Activated CD8-positive, alpha-beta T cell treated with anti-CD3 and anti-CD28 coated beads for 36 hours (primary cell): ENCODE data around the gene FAM83F. TPM values are rescaled to one million over a fixed set of nuclear protein-coding genes. Genes with fewer than 3 reads are reported as not detected.
A peak's percentile ranks its signal among the peaks of the same experiment; 100 is the strongest.

Source experiments
- ATAC-seq: fragments of 200-7000 bp; cut with Tn5 transposase; one replicate; pipeline ENCODE4 v1.10.0; 2021; ENCODE audit warnings: mild to moderate bottlenecking, moderate library complexity
- CTCF ChIA-PET: fragments of 350-600 bp; sonication (Branson Sonifier 250); formaldehyde crosslinking; loops from one replicate; lab custom pipeline; 2021; ENCODE audit warnings: antibody characterized with exemption; lab: Charles Lee
- POLR2A ChIA-PET: fragments of 350-600 bp; sonication (Branson Sonifier 250); formaldehyde crosslinking; loops from one replicate; lab custom pipeline; 2021; ENCODE audit warnings: antibody characterized with exemption; lab: Charles Lee
- DNase-seq: peaks from one replicate; pipeline ENCODE4 v3.0.0-alpha.2; 2020
- H3K27ac Mint-ChIP-seq: one replicate; pipeline ENCODE4 v1.8.0; 2021; ENCODE audit warnings: mild to moderate bottlenecking, mixed read lengths
- H3K27me3 Mint-ChIP-seq: one replicate; pipeline ENCODE4 v1.8.0; 2021; ENCODE audit warnings: mixed read lengths
- H3K36me3 Mint-ChIP-seq: one replicate; pipeline ENCODE4 v1.8.0; 2021; ENCODE audit warnings: low read depth, mixed read lengths
- H3K4me1 Mint-ChIP-seq: one replicate; pipeline ENCODE4 v1.8.0; 2021; ENCODE audit warnings: low read depth, mixed read lengths
- H3K4me3 Mint-ChIP-seq: one replicate; pipeline ENCODE4 v1.8.0; 2021; ENCODE audit warnings: mild to moderate bottlenecking, moderate library complexity, mixed read lengths
- H3K9me3 Mint-ChIP-seq: one replicate; pipeline ENCODE4 v1.8.0; 2021; ENCODE audit warnings: mixed read lengths
- intact Hi-C: fragments of 100-400 bp; cut with micrococcal nuclease; formaldehyde crosslinking; loops from one replicate; pipeline ENCODE4 v1.10.0; 2022
- total RNA-seq, 2 experiments: library from RNA; stranded (reverse); gene quantifications; one replicate each; pipeline ENCODE4 v1.2.3, GENCODE V29; 2021
- TF ChIP-seq, protein P1 (sequence below): fragments of 200-600 bp; IDR thresholded peaks from one replicate; pipeline ENCODE4 v1.8.0; 2022; ENCODE audit warnings: antibody characterized with exemption, mild to moderate bottlenecking

FAM83F gene
- total RNA-seq, 2 experiments from 2014 or later, result 1.5 to 2.0 TPM

DNA sequence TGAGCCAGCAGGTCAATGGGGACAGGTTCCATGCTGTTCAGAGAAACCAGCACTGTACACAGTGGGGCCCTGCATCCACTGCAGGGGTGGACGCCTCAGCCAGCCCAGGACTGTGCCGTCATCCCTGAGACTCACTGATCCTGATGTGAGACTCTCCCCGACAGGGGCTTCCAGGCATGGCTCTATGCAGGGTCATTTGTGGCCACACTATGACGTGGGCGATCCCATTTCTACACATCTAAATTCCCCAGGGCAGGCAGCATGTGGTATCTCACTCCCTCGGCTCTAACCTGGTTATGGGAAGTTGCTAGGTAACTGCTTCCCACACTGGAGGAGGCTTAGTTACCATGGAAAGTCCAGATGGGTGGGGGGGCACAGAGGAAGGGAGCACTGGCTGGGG lies 14.2 kb upstream of the FAM83F start:
- no peaks in the 10 kb centered on the region for H3K27me3 Mint-ChIP-seq
- H3K4me1 Mint-ChIP-seq, result peaks cover 38% of the 10 kb centered on the region
- DNase-seq, result no peak
- no peak for ATAC-seq
- CTCF ChIA-PET, result no interaction called here
- H3K27ac Mint-ChIP-seq, result no peak overlapping the region
- H3K36me3 Mint-ChIP-seq, result peaks cover 12% of the 10 kb centered on the region
- TF ChIP-seq, protein P1, sequence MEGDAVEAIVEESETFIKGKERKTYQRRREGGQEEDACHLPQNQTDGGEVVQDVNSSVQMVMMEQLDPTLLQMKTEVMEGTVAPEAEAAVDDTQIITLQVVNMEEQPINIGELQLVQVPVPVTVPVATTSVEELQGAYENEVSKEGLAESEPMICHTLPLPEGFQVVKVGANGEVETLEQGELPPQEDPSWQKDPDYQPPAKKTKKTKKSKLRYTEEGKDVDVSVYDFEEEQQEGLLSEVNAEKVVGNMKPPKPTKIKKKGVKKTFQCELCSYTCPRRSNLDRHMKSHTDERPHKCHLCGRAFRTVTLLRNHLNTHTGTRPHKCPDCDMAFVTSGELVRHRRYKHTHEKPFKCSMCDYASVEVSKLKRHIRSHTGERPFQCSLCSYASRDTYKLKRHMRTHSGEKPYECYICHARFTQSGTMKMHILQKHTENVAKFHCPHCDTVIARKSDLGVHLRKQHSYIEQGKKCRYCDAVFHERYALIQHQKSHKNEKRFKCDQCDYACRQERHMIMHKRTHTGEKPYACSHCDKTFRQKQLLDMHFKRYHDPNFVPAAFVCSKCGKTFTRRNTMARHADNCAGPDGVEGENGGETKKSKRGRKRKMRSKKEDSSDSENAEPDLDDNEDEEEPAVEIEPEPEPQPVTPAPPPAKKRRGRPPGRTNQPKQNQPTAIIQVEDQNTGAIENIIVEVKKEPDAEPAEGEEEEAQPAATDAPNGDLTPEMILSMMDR, result no peak
- intact Hi-C loops, result no loop called here
- H3K4me3 Mint-ChIP-seq, result no peak overlapping the region
- POLR2A ChIA-PET, result interaction anchor here (1.8 kb wide), 1 partner anchor 13 kb away, joined by 7 read pairs; no protein-coding TSS in a partner anchor
- peaks cover 3% of the 10 kb centered on the region for H3K9me3 Mint-ChIP-seq

DNA sequence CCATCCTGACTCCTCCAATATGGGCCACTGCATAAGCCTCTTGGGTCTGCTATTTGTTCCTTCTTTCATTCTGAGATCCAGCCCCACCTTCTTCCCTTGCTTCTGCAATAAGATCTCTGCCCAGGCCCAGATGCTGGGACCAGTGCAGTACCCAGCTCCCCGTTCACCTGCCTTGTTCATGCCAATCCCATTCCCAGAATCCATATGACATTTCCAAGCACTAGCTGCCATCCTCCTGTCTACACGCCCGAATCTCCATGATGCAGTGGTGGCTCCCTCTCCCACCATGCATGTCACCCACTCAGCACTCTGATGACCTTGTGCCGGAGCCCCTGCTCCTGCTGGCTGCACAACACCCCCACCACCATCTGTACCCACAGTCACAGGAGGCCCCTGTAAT lies 11.4 kb upstream of the FAM83F start:
- CTCF ChIA-PET, result interaction anchor here (1.2 to 1.5 kb wide), 3 partner anchors 16 to 449 kb away, joined by 3 to 4 read pairs (median 4); no protein-coding TSS in a partner anchor

DNA sequence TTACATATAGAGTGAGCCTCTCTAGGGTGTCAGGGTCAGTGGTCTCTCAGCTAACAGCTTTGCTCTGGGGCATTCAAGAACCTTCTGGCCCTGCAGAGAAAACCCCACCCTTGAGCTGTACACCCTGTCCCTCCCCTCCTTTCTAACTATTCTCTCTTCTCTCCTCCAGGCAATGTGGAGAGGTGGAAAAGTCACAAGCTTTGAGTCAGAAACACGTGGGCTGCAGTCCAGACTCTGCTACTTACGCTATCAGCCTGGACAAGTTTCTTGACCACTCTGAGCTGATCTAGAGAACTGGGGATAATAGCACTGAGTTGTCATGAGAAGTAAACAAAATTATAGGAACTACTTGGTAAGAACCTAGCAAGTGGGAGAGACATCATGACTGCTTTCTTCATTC lies 10.7 kb upstream of the FAM83F start:
- Mint-ChIP-seq H3K36me3 (no peaks in the 10 kb centered on the region), H3K4me1 (peaks cover 38% of the 10 kb centered on the region), H3K9me3 (peaks cover 2% of the 10 kb centered on the region), H3K4me3 (no peak overlapping the region), H3K27ac (no peak overlapping the region), H3K27me3 (peaks cover 4% of the 10 kb centered on the region)
- TF ChIP-seq, protein P1, result no peak
- ChIA-PET CTCF (interaction anchor here (0.6 to 1.5 kb wide), 5 partner anchors 15 to 455 kb away, joined by 3 to 4 read pairs (median 3); no protein-coding TSS in a partner anchor), POLR2A (interaction anchor here (1.1 to 2.7 kb wide), 4 partner anchors 10 to 34 kb away, joined by 3 to 16 read pairs (median 4); partner anchors contain the start of gene FAM83F)
- ATAC-seq (no peak), DNase-seq (no peak)
- intact Hi-C loops, result no loop called here

More for the DNA sequence above, 11.4 kb upstream of the FAM83F start:
- Mint-ChIP-seq H3K27ac (no peak overlapping the region), H3K36me3 (no peaks in the 10 kb centered on the region), H3K27me3 (no peaks in the 10 kb centered on the region), H3K4me1 (peaks cover 42% of the 10 kb centered on the region), H3K9me3 (peaks cover 3% of the 10 kb centered on the region), H3K4me3 (no peak overlapping the region)
- POLR2A ChIA-PET, result interaction anchor here (1.1 to 2.7 kb wide), 3 partner anchors 10 to 24 kb away, joined by 3 to 16 read pairs (median 4); partner anchors contain the start of gene FAM83F
- intact Hi-C loops, result no loop called here
- TF ChIP-seq, protein P1, result no peak
- ATAC-seq, result no peak
- no peak for DNase-seq

DNA sequence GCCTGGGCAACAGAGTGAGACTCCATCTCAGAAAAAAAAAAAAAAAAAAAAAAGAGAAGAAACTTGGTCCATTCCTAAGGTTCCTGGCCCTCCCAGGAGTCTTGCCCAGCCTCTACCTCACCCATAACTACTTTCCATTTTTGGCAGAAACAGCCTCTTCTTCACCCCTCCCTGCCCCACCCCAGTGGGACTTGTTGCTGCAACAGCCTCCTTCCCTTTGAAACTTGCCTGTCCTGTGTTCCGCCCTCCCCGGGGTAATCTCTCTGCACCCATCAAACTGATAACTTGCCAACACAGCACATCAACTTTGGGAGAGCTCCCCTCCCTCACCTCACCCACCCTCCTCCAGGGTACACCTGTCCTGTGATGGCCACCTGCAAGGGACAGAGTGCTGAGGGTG lies 10.0 kb upstream of the FAM83F start:
- ChIA-PET POLR2A (interaction anchor here (1.1 to 2.7 kb wide), 5 partner anchors 9 to 37 kb away, joined by 3 to 16 read pairs (median 3); partner anchors contain the start of gene FAM83F), CTCF (interaction anchor here (0.6 to 2.2 kb wide), 6 partner anchors 9 to 456 kb away, joined by 3 to 5 read pairs (median 3); no protein-coding TSS in a partner anchor)
- Mint-ChIP-seq H3K27me3 (peaks cover 4% of the 10 kb centered on the region), H3K9me3 (no peaks in the 10 kb centered on the region), H3K27ac (no peak overlapping the region), H3K4me1 (peaks cover 31% of the 10 kb centered on the region), H3K4me3 (no peak overlapping the region), H3K36me3 (no peaks in the 10 kb centered on the region)
- TF ChIP-seq, protein P1, result no peak
- DNase-seq, result no peak
- intact Hi-C loops, result no loop called here
- no peak for ATAC-seq

DNA sequence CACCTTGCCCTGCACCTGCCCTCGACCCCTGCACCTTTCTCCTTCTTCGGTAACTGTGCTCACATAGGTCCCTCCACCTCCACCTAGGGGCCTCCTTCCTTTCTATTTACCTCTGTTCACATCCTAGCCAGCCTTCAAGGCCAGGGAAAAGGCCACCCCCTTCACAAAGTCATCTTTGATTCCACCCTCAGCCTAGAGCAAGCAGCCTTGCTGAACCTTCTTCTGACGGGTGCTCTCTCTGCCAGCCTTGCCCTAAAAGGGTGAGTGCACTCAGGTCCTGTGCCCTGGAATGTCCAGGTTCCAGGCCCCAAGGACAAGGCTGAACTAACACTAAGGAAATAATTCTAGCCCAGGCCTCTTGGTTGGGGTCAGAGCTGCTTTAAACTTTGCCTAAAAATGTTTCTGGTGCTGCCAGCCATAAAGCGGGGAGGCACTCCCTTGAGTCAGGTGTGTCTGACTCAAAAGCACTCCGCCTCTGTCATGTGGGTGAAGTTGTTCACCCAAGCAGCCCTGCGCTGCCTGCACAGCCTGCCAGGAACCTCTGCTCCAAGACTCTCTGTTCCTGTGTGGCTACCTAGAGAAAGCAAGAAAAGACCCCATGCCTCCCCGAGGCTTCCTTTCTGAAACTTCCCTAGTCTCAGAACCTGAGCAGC lies 9.2 kb upstream of the FAM83F start:
- no peaks in the 10 kb centered on the region for H3K9me3 Mint-ChIP-seq
- H3K27ac Mint-ChIP-seq, result peak overlapping the region; percentile 14
- DNase-seq (peak; percentile 68), ATAC-seq (peak; percentile 94)
- ChIA-PET CTCF (interaction anchor here (1.1 to 2.2 kb wide), 3 partner anchors 8 to 39 kb away, joined by 3 to 5 read pairs (median 3); no protein-coding TSS in a partner anchor), POLR2A (interaction anchor here (1.0 to 1.5 kb wide), 4 partner anchors 9 to 38 kb away, joined by 3 to 5 read pairs (median 3); partner anchors contain the start of gene FAM83F)
- TF ChIP-seq, protein P1, result no peak
- intact Hi-C loops, result no loop called here
- H3K27me3 Mint-ChIP-seq, result peaks cover 4% of the 10 kb centered on the region
- H3K4me1 Mint-ChIP-seq, result peaks cover 23% of the 10 kb centered on the region
- H3K4me3 Mint-ChIP-seq, result no peak overlapping the region
- no peaks in the 10 kb centered on the region for H3K36me3 Mint-ChIP-seq
